Epidermal melanocyte (primary cell): ENCODE results near the gene IL5RA.

Experiments
- DNase-seq: peaks from one replicate; pipeline ENCODE4 v3.0.0; 2011; ENCODE audit warnings: low spot score; ENCODE audit not compliant: insufficient read length

The IL5RA gene

GRCh38 chr3:3066378-3066777, 43.8 kb downstream of the IL5RA start:
- no peak for DNase-seq

GRCh38 chr3:3065876-3066275, 44.3 kb downstream of the IL5RA start:
- DNase-seq, result no peak

GRCh38 chr3:3064297-3064696, 45.9 kb downstream of the IL5RA start:
- DNase-seq, result no peak

- no peak for DNase-seq
These were observed 50.5 kb downstream of the IL5RA start for GRCh38 chr3:3059645-3060044.

- DNase-seq, result no peak
These were observed 56.2 kb downstream of the IL5RA start for GRCh38 chr3:3053974-3054373.

- no peak for DNase-seq
These were observed 71.8 kb downstream of the IL5RA start for GRCh38 chr3:3038201-3038991.

GRCh38 chr3:3037156-3037555, 73.0 kb downstream of the IL5RA start:
- DNase-seq, result no peak

GRCh38 chr3:3031326-3031725, 78.8 kb downstream of the IL5RA start:
- DNase-seq, result no peak

GRCh38 chr3:3027976-3028567, 82.1 kb downstream of the IL5RA start:
- no peak for DNase-seq

GRCh38 chr3:3023111-3023745, 86.9 kb downstream of the IL5RA start:
- DNase-seq, result no peak

GRCh38 chr3:3020209-3020608, 90.0 kb downstream of the IL5RA start:
- DNase-seq, result no peak
